RPMI7951 (cell line): Measurements from ENCODE around the gene SCUBE1. TPM values are rescaled to one million over a fixed set of nuclear protein-coding genes. Genes with fewer than 3 reads are reported as not detected.

ENCODE experiments used
- DNase-seq: peaks from one replicate; pipeline ENCODE4 v3.0.0-alpha.2; 2012; ENCODE audit warnings: low read depth
- total RNA-seq: library from RNA; depleted of rRNA; stranded (reverse); fragments of >200 nt; shearing (Covaris generic); gene quantifications from 2 replicates; pipeline ENCODE4 v1.2.3, GENCODE V29; 2014

Gene SCUBE1
- total RNA-seq, 1 experiment from 2014 or later: 7.0 TPM

- no peak for DNase-seq
Observed at GRCh38 chr22:43179146-43179910, 163.8 kb downstream of the SCUBE1 start.

- no peak for DNase-seq
Observed at GRCh38 chr22:43177479-43177878, 165.7 kb downstream of the SCUBE1 start.

DNA sequence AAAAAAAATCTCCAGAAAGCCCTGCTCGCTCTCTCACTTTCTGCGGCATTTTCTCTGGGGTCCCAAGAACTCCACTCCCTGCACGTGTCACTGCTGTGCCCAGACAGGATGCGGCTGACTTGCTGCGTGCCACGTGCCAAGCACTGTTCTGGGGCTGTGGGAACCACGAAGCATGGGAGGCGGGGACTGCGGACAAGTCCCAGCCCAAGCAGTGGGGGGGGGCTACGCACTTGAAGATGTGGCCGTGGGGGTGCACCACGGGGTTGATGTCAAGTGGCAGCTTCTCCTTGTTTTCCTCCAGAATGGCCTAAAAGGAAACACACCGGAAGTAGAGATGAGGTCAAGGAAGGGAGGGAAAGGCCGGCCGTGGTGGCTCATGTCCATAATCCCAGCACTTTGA is 167.1 kb downstream of the SCUBE1 start:
- DNase-seq: no peak

DNA sequence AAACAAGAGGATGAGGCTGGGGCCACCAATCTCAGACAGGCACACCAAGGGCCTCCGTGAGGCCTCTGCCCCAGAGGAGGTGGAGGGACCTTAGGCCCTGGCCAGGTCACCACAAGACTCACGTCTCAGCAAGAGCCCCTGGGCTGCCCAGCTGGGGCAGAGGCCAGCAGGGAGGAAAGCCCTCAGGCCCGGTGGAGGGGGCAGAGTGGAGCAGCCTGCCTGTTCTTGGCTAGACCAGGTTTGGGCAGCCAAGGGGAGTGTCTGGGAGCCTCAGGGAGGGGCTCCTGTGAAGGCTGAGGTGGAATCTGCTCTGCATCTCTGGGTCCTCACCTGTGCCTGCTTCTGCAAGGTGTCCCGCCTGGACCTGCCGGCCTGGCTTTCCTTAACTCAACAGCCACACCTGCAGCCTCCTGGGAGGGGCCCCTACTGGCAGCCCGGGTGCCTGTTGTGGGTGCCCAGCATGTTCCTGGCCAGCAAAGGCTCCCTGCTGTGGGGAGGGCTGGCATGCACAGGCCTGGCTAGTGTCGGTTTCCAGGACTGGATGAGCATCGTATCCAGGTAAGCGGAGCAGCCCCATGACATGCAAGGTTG is 168.1 kb downstream of the SCUBE1 start:
- DNase-seq: no peak

DNA sequence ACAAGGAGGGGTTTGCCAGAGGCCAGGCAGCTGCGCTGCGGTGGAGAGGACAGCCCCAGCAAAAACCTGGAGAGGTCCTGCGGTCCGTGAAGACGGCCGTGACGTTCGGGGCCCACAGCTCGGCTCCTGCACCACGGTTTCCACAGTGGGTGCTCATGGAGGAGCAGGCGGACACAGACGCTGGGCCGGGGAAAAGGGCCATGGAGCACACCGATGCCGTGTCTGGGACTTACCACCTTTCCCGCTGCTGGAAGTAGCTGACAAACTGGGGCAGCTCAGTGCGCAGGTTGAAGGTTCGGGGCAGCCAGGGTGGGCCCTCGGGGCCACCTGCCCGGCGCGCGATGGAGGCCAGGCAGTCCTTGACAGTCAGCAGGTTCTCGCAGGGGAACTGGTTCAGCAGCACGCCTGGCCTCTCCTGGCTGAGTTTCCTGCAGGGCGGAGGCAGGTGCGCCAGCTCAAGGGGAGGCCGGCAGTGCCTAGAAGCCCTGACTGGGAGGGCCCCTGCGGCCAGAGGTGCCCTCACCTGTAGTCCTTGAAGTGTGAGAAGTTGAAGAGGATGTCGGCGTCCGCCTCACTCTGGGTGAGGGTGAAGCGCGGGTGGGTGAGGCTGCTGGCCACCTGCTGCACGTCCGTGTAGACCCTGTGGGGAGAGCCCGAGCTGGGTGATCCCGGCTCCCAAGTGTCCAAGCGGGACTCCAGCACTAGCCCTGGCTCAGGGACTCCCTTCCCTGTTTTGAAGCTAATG is 169.0 kb downstream of the SCUBE1 start:
- no peak for DNase-seq

- no peak for DNase-seq
Observed at GRCh38 chr22:43173566-43173965, 169.6 kb downstream of the SCUBE1 start.

DNA sequence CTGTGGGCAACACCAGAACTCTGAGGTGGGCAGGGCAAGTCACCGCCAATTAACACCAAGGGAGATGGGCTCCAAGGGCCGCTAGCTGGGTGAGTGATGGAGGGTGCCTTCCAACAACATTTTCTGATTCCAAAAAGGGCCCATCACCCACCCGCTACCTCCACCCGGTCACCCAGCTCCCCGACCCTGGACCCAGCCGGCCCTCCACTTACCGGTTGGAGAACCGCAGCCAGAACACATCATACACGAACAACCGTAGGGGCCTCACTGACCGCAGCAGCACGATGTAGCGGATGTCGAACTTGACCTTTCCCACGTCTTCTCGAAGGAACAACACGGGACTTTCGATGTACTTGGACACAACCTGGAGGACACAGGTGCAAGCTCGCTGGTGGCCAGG is 171.0 kb downstream of the SCUBE1 start:
- no peak for DNase-seq

GRCh38 chr22:43171607-43172006 is 171.6 kb downstream of the SCUBE1 start:
- DNase-seq: no peak

DNA sequence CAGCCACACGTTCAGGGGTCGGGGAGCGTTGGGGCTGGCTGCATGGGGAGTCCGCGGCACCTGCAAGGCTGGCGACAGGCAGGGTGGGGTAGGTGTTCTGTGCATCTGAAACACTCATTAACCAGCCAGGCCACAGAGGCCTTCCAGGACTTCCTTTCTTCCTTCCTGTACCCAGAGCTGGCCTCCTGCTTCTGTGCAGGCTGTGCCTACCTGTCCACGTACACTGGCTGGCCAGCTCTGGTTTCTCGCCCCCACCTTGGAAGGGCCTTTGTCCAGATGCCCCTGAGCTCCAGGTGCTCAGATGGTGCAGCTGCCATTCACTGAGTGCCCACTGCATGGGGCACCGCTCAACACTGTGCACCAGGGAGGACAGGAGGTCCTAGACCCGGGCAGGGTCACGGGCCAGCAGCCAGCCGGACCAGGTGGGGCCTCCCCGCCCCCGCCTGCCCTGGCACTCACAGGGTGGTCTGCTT is 172.1 kb downstream of the SCUBE1 start:
- no peak for DNase-seq

DNA sequence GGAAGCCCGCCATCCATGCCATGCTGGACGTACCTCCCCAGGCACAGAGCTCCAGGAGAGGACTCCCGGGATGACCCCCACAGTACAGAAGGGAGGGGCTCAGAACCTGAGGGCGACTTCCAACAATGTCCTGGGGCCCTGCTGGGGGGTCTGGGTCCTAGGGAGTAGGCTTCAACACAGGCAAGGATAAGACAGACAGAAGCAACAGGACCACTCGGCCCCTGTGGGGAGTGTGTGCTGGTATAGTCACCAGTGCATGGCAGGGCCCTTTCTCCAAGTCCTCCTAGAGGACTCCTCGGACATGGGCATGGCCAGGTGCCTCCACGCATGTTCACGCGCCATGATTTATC is 173.1 kb downstream of the SCUBE1 start:
- DNase-seq: no peak

- DNase-seq: no peak
Observed at GRCh38 chr22:43169310-43170130, 173.7 kb downstream of the SCUBE1 start.

DNA sequence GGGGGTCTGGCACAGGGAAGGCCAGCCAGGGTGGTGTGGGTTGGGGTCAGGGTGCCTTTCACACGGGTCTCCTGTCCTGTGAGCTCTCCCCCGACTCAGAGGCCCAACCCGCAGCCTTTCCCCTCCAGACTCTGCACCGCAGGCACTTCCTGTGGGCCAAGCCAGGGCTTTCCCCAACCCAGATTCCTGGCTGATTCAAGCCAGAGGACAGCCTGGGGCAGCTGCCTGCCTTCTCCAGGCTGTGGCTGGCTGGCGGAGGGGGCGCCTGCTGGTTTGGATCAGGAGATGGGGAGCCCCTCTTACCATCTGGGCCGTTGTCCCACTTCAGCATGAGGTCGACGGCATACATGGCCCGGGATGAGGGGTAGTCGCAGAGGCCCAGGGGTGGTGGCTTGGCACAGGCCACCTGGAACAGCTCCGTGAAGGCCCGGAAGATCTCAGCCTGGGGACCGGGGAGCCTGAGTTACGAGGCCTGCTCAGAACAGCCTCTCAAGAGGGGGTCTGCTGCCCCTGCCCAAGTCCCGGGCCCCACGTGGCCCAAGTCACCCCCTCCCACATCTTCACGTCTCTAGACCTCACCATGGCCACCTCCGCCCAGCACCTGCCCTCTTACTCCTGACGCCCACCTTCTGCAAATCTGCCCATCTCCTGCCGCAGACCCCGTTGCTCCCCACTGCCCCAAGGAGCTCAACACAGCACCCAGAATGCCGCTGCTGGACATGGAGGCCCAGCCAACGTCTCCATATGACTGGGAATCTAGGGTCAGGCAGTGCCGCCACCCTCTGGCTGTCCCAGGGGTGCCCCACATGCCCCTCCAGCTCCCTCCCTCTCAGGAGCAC is 174.5 kb downstream of the SCUBE1 start:
- DNase-seq: peak; percentile 57

- no peak for DNase-seq
Observed at GRCh38 chr22:43167001-43167589, 176.1 kb downstream of the SCUBE1 start.

DNA sequence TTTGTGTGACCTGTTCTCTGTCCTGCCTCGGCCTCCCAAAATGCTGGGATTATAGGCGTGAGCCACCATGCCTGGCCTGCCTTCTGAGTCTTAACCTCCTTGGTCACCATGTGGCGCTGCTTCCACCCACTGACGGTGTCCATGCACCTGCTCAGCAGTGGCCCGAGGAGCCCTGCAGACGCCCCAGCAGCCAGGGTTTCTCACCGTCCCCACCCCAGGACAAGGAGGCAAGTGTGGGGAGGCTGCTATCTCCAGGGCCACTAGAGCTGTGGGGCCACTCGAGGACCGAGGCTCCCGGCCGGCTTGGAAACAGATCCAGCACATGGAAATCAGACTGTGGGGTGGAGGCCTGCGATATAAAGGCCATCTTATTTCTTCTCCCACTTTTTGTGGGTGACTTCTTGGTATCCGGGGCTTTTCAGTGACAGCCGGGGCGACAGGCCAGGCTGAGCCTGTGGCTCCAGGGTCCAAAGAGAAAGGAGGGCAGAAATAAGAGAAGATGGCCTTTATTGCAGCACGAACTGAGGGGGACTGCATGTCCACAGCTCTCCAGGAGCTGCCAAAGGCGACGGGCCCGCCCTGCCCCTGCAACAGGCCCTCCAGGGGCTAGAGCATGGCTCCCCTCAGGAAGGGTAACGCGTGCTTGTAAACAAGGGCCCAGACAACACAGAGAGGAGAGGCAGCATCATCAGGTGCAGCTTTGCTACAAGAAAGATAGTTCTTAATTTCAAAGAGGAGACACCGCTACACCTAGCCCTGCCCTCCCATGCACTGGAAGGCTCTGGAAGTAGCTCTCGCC is 176.8 kb downstream of the SCUBE1 start:
- no peak for DNase-seq

GRCh38 chr22:43164636-43165035 is 178.5 kb downstream of the SCUBE1 start:
- DNase-seq: no peak

- no peak for DNase-seq
Observed at GRCh38 chr22:43163241-43163795, 179.9 kb downstream of the SCUBE1 start.

GRCh38 chr22:43162412-43163150 is 180.6 kb downstream of the SCUBE1 start:
- no peak for DNase-seq

DNA sequence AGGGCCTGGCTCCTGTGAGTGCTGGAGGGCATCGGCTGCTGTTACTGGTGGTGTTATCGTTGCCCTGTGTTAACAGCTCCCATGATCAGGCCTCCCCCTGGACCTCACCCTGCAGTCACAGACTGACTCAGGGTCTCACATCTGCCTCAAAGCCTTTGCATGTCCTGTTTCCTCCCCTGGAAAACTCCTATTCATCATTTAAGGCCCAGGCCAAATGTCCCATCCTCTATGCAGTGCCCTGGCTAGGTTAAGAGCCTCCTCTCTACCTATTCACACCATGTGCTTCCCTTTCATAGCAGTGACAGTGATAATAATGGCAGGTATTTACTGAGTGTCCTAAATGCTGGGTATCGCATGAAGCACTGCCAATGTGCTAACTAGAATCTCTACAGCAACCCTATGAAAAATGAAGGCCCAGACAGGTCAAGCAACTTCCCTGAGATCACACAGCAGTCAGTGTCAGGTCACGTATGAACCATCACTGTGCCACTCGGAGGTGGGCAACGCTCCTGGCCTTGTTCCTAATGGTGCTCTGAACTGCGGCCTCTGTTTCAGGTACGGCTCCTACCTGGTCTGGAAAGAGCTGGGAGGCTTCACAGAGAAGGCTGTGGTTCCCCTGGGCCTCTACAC is 182.6 kb downstream of the SCUBE1 start:
- no peak for DNase-seq
